ENCODE data around the gene STIP1. TPM values are rescaled to one million over a fixed set of nuclear protein-coding genes. Genes with fewer than 3 reads are reported as not detected.
A peak's percentile ranks its signal among the peaks of the same experiment; 100 is the strongest.
"Not testable (repeated sequence)": the region's sequence is repeated elsewhere in the genome, so short reads cannot be mapped to it uniquely, and the experiment has no call there.

STIP1 gene
- total RNA-seq, 4 donors from 2014 or later = 81.6 to 116 (median 104) TPM

DNA sequence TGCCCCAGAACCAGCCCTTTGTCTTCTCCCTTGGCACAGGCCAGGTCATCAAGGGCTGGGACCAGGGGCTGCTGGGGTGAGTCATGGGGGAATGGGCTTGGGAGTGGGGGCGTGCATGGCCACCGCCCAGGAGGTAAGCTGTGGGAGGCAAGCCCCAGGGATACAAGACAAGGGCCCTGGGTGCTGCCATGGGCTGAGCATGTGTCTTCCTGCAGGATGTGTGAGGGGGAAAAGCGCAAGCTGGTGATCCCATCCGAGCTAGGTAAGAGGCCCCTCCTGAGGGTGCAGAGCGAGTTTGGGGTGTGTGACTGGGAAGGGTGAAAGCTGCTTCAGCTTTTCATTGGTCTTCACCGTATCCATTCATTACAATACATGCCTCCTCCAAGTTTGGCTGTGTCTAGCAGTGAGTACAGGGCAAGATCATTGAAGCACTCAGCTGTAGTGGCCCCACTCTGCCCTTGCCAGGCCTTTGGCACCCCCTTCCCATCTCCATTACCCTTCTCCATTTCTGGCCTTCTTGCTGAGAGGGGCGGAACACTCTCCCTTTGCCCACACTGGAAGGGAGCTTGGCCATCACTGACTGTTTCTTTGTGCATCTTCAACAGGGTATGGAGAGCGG is 57.4 kb downstream of the STIP1 start:
- intact Hi-C loops (cut with DNase I) = no loop called here
- no peaks in the 10 kb centered on the region for H3K27me3 ChIP-seq
- no peaks in the 10 kb centered on the region for H3K9me3 ChIP-seq
- H3K27ac ChIP-seq = peak overlapping the region; percentile 42 to 100 (median 96)
- H3K4me3 ChIP-seq = peak overlapping the region in 1 of 4 donors; percentile 63
- DNase-seq = no peak
- peaks cover 63 to 86% (median 64%) of the 10 kb centered on the region in 3 donors for H3K4me1 ChIP-seq
- H3K36me3 ChIP-seq = peaks cover 0 to 35% (median 0%) of the 10 kb centered on the region in 3 donors
- 44 to 47% methylated on average over 2 to 6 of the region's 8 CpGs for WGBS, 2 donors
- no peak for TF ChIP-seq POLR2A (IDR thresholded peaks at IDR 0.05)
- TF ChIP-seq, protein P1, sequence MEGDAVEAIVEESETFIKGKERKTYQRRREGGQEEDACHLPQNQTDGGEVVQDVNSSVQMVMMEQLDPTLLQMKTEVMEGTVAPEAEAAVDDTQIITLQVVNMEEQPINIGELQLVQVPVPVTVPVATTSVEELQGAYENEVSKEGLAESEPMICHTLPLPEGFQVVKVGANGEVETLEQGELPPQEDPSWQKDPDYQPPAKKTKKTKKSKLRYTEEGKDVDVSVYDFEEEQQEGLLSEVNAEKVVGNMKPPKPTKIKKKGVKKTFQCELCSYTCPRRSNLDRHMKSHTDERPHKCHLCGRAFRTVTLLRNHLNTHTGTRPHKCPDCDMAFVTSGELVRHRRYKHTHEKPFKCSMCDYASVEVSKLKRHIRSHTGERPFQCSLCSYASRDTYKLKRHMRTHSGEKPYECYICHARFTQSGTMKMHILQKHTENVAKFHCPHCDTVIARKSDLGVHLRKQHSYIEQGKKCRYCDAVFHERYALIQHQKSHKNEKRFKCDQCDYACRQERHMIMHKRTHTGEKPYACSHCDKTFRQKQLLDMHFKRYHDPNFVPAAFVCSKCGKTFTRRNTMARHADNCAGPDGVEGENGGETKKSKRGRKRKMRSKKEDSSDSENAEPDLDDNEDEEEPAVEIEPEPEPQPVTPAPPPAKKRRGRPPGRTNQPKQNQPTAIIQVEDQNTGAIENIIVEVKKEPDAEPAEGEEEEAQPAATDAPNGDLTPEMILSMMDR (IDR thresholded peaks at IDR 0.05) = no peak

DNA sequence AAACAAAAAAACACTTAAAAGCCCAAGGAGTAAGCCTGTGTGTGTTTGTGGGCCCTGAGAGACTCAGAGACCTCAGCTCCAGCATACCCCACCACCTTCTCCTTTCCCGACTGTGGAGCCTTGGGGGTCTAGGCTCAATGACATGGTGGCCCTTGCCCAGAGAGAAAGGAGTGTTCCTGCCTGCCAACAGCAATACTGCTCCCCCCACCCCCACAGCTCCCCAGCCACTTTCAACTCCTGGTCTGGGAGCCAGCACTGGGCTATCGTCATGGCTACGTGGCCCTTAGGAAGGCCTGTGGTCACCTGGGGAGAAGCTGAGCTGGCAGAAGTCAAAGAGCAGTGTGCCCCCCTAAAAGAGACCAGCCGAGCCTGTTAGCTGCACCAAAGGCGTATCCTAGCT is 58.1 kb downstream of the STIP1 start:
- Histone ChIP-seq H3K4me1 (peaks cover 55 to 78% (median 62%) of the 10 kb centered on the region in 3 donors), H3K4me3 (no peak overlapping the region), H3K27me3 (no peaks in the 10 kb centered on the region), H3K27ac (peak overlapping the region in 3 of 4 donors; percentile 89 to 100 (median 95)), H3K9me3 (no peaks in the 10 kb centered on the region), H3K36me3 (peaks cover 0 to 28% (median 0%) of the 10 kb centered on the region in 3 donors)
- TF ChIP-seq POLR2A (IDR thresholded peaks at IDR 0.05) = no peak
- TF ChIP-seq, protein P1 (IDR thresholded peaks at IDR 0.05) = no peak
- intact Hi-C loops (cut with DNase I) = no loop called here
- 42 to 64% methylated on average over 3 to 4 of the region's 5 CpGs for WGBS, 2 donors
- no peak for DNase-seq

DNA sequence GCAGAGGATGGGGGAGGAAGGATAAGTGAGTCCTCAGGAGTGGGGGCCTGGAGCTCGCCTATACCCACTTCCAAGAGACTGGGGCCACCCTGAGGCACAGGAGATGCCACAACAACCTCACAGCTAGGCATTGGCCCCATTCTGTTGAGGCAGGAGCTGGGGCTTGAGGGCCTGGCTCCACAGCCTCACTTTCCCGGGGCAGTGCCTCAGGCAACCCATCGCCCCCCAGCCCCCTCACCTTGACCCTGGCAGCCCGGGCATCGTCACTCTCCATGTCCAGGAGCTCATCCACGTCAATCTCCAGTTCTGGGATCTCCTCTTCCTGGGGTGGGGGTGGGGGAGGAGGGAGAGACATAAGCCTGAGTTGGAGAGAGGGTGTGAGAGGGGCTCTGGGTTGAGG is 59.0 kb downstream of the STIP1 start:
- peaks cover 47 to 73% (median 57%) of the 10 kb centered on the region in 3 donors for H3K4me1 ChIP-seq
- intact Hi-C loops (cut with DNase I) = no loop called here
- 40% methylated on average over 2 of the region's 6 CpGs; no CpG with 5 or more reads in 1 of the 2 donors for WGBS, 2 donors
- DNase-seq = no peak
- peak overlapping the region; percentile 89 to 100 (median 92) for H3K27ac ChIP-seq
- TF ChIP-seq, protein P1 (IDR thresholded peaks at IDR 0.05) = no peak
- no peak for TF ChIP-seq POLR2A (IDR thresholded peaks at IDR 0.05)
- H3K36me3 ChIP-seq = peaks cover 0 to 26% (median 0%) of the 10 kb centered on the region in 3 donors
- H3K9me3 ChIP-seq = no peaks in the 10 kb centered on the region
- no peaks in the 10 kb centered on the region for H3K27me3 ChIP-seq
- H3K4me3 ChIP-seq = peak overlapping the region; percentile 46 to 88 (median 83)

DNA sequence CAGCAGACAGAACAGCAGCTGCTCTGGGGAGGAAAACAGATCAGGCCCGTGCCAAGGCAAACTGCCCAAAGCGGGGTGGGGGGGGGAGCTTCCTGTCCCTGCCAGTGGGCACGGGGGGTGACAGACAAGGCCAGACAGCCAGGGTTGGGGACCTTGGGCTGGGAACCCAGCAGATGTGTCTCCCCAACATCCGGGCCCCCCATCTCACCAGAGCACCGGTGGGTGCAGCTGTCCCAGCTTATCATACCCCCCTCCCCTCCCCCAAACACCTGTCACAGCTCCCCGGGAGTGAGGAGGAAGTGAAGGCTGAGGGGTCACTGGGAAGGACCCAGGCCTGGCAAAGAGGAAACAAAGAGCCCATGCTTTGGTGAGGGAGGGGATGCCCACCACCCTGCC is 59.4 kb downstream of the STIP1 start:
- H3K4me1 ChIP-seq = peaks cover 43 to 73% (median 54%) of the 10 kb centered on the region in 3 donors
- H3K27ac ChIP-seq = peak overlapping the region; percentile 89 to 100 (median 92)
- no peak for DNase-seq
- no peaks in the 10 kb centered on the region for H3K27me3 ChIP-seq
- WGBS, 2 donors = no CpG with 5 or more reads among the region's 6 CpGs
- peak overlapping the region; percentile 46 to 88 (median 83) for H3K4me3 ChIP-seq
- intact Hi-C loops (cut with DNase I) = no loop called here
- no peaks in the 10 kb centered on the region for H3K9me3 ChIP-seq
- H3K36me3 ChIP-seq = peaks cover 0 to 26% (median 0%) of the 10 kb centered on the region in 3 donors
- TF ChIP-seq, protein P1 (IDR thresholded peaks at IDR 0.05) = no peak
- no peak for TF ChIP-seq POLR2A (IDR thresholded peaks at IDR 0.05)

DNA sequence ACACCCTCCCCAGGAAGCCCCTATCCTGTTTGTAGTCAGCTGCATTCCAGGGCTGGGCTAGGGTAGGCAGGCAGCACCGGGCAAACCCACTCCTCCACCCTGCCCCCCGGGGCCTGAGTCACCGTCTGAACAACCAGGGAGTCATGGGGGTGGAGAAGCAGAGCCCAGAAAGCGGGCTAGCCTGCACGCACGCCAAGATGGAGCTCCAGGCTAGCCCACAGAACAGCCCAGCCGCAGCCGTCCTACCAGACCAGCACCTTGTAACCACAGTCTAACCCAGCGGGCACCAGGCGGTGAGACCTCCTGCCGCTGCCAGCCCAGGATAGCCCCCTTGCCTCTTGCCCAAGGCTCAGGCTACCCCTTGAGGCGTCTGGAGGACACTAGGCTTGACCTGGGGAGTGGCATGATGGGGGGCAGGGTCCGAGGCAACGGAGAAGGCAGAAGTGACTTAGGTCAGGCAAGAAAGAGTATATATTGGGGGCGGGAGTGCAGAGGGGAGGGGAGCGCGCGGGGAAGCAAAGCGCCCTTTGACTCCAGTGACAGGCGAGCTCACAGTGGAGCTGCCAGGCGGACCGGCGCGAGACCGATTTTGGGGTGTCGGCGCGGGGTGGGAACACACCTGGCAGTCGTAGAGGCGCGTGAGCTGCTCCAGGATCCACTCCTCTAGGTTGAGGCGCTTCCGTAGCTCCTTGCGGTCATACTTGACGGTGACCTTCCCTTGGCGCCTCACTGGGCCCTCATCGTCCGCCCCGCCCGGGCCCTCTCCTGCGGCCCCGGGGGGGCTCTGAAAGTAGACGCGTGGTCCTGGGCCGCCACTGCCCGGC is 60.0 kb downstream of the STIP1 start:
- intact Hi-C loops (cut with DNase I) = no loop called here
- peaks cover 46 to 75% (median 57%) of the 10 kb centered on the region in 3 donors for H3K4me1 ChIP-seq
- TF ChIP-seq POLR2A (IDR thresholded peaks at IDR 0.05) = peak in 2 of 4 donors; percentile 37 to 53
- TF ChIP-seq, protein P1 (IDR thresholded peaks at IDR 0.05) = no peak
- peak overlapping the region; percentile 46 to 88 (median 83) for H3K4me3 ChIP-seq
- no peaks in the 10 kb centered on the region for H3K9me3 ChIP-seq
- no peak for DNase-seq
- H3K27me3 ChIP-seq = no peaks in the 10 kb centered on the region
- peak overlapping the region; percentile 89 to 100 (median 92) for H3K27ac ChIP-seq
- H3K36me3 ChIP-seq = peaks cover 0 to 26% (median 0%) of the 10 kb centered on the region in 3 donors
- 0 to 4% methylated on average over 17 to 27 of the region's 46 CpGs for WGBS, 2 donors

DNA sequence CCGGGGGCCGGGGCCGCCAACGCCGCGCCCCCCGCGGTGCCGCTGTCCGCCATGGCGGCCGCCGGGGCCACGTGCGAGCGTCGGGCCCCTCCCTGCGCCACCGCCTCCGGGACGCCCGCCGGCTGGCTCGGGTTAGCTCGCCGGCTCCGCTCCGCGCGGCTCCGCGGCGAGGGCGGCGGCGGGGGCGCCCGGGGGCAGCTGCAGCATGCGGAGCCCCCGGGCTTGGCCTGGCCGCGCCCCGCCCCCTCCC is 60.6 kb downstream of the STIP1 start:
- H3K9me3 ChIP-seq; H3K27me3 ChIP-seq; intact Hi-C loops (cut with DNase I); DNase-seq: not testable (repeated sequence)
- peak overlapping the region; percentile 46 to 88 (median 83) for H3K4me3 ChIP-seq
- peaks cover 0 to 26% (median 0%) of the 10 kb centered on the region in 3 donors for H3K36me3 ChIP-seq
- peak overlapping the region; percentile 89 to 100 (median 92) for H3K27ac ChIP-seq
- WGBS, 2 donors = no CpG with 5 or more reads among the region's 43 CpGs
- peaks cover 46 to 78% (median 59%) of the 10 kb centered on the region in 3 donors for H3K4me1 ChIP-seq
